HCT116 (cell line): Measurements from ENCODE around the gene NCKAP5L. TPM values are rescaled to one million over a fixed set of nuclear protein-coding genes. Genes with fewer than 3 reads are reported as not detected.

Experiments
- ATAC-seq: fragments of 200-7000 bp; cut with Tn5 transposase; 2 replicates; pipeline ENCODE4 v1.9.1; 2020; ENCODE audit warnings: mild to moderate bottlenecking, moderate library complexity
- BruUV-seq: library from RNA; stranded (reverse); fragments of 400-500 nt; replicated peaks from 2 replicates; lab custom pipeline; 2021; lab: Mats Ljungman, UMichigan
- CTCF ChIA-PET: fragments of 300-600 bp; sonication (Branson Sonifier 250); formaldehyde crosslinking; loops from one replicate; lab custom pipeline; 2021; ENCODE audit warnings: antibody characterized with exemption; lab: Charles Lee
- POLR2A ChIA-PET: fragments of 300-600, 350-600 bp; sonication (Branson Sonifier 250); formaldehyde crosslinking; loops from one replicate; lab custom pipeline; 2021; ENCODE audit warnings: antibody characterized with exemption; lab: Charles Lee
- RAD21 ChIA-PET, 2 experiments: fragments of 300-600 bp; sonication (Branson Sonifier 250); formaldehyde crosslinking; loops; one replicate each; lab custom pipeline; 2023; ENCODE audit warnings: low total read pairs in 2 of 2; ENCODE audit not compliant: uncharacterized antibody in 2 of 2, unreplicated experiment in 2 of 2, low non-redundant PET in 1 of 2; lab: Charles Lee
- DNase-seq: peaks from one replicate; pipeline ENCODE4 v3.0.0-alpha.2; 2010; ENCODE audit warnings: low read depth, low spot score
- H2AFZ ChIP-seq: fragments of 200-600 bp; shearing (Covaris generic), sonication (generic); 2 replicates; pipeline ENCODE4 v1.6.1; 2017; ENCODE audit warnings: low read depth, mixed run types, mixed read lengths, antibody characterized with exemption, low read length; ENCODE audit not compliant: poor library complexity, severe bottlenecking
- H3K27ac ChIP-seq: 2 replicates; pipeline ENCODE4 v1.5.1; 2012; ENCODE audit warnings: low read depth, low read length
- H3K27me3 ChIP-seq: fragments of 200-600 bp; sonication (generic); 2 replicates; pipeline ENCODE4 v1.6.1; 2016; ENCODE audit warnings: mixed run types, low read length, mixed read lengths; ENCODE audit not compliant: insufficient read depth
- H3K36me3 ChIP-seq, 2 experiments: fragments of 200-500 bp in 1 of 2; fragments of 200-600 bp in 1 of 2; sonication (Bioruptor generic) in 1 of 2; sonication (generic) in 1 of 2; 2 replicates each; pipeline versions ENCODE4 v1.5.1 to v1.6.1; 2014 to 2016; ENCODE audit warnings: low read length in 2 of 2, inconsistent platforms in 1 of 2, mixed read lengths in 1 of 2, mixed run types in 1 of 2; ENCODE audit not compliant: insufficient read depth in 2 of 2, control insufficient read depth in 1 of 2
- H3K4me1 ChIP-seq, 2 experiments: fragments of 200-600 bp in 1 of 2; sonication (generic) in 1 of 2; 2 replicates each; pipeline versions ENCODE4 v1.5.1 to v1.6.1; 2012 to 2017; ENCODE audit warnings: low read length in 2 of 2, inconsistent platforms in 1 of 2, mild to moderate bottlenecking in 1 of 2, mixed read lengths in 1 of 2, mixed run types in 1 of 2, moderate library complexity in 1 of 2; ENCODE audit not compliant: insufficient read depth in 2 of 2, control insufficient read depth in 1 of 2
- H3K4me2 ChIP-seq: fragments of 200-600 bp; sonication (generic); 2 replicates; pipeline ENCODE4 v1.6.1; 2017; ENCODE audit warnings: mixed run types, low read length, mixed read lengths
- H3K4me3 ChIP-seq, 2 experiments: fragments of 200-600 bp in 1 of 2; sonication (generic) in 1 of 2; replicated peaks in 1 of 2; 2 replicates each; pipeline ENCODE4 v1.5.1; 2011 to 2016; ENCODE audit warnings: low read length in 2 of 2, control low read depth in 1 of 2, low read depth in 1 of 2, mild to moderate bottlenecking in 1 of 2, mixed read lengths in 1 of 2, mixed run types in 1 of 2
- H3K79me2 ChIP-seq: fragments of 200-600 bp; sonication (generic); 2 replicates; pipeline ENCODE4 v1.6.1; 2017; ENCODE audit warnings: mild to moderate bottlenecking, mixed run types, low read length, moderate library complexity, mixed read lengths; ENCODE audit not compliant: insufficient read depth
- H3K9ac ChIP-seq: fragments of 200-600 bp; sonication (generic); 2 replicates; pipeline ENCODE4 v1.6.1; 2016; ENCODE audit warnings: low read length, mixed read lengths
- H3K9me2 ChIP-seq: fragments of 200-600 bp; sonication (generic), shearing (Covaris generic); 2 replicates; pipeline ENCODE4 v1.6.1; 2017; ENCODE audit warnings: mixed run types, mild to moderate bottlenecking, moderate library complexity; ENCODE audit not compliant: insufficient read depth
- H3K9me3 ChIP-seq, 2 experiments: fragments of 200-500 bp in 1 of 2; fragments of 200-600 bp in 1 of 2; sonication (Bioruptor generic) in 1 of 2; sonication (generic) in 1 of 2; 2 replicates each; pipeline ENCODE4 v1.6.1; 2014 to 2017; ENCODE audit warnings: low read length in 2 of 2, mixed read lengths in 2 of 2, inconsistent platforms in 1 of 2, low read depth in 1 of 2, mild to moderate bottlenecking in 1 of 2, mixed run types in 1 of 2, moderate library complexity in 1 of 2; ENCODE audit not compliant: control insufficient read depth in 1 of 2, insufficient read depth in 1 of 2
- H4K20me1 ChIP-seq: fragments of 200-600 bp; sonication (generic), shearing (Covaris generic); 2 replicates; pipeline ENCODE4 v1.6.1; 2017; ENCODE audit warnings: mixed run types, mild to moderate bottlenecking, moderate library complexity; ENCODE audit not compliant: insufficient read depth
- FOSL1 ChIP-seq: IDR thresholded peaks from 2 replicates; pipeline ENCODE4 v1.6.1; 2012; ENCODE audit warnings: low read depth
- POLR2A ChIP-seq: IDR thresholded peaks from 2 replicates; pipeline ENCODE4 v1.7.0; 2011; ENCODE audit warnings: borderline replicate concordance; ENCODE audit not compliant: insufficient read depth, insufficient read length; ENCODE audit errors: extremely low read depth
- POLR2AphosphoS5 ChIP-seq: IDR thresholded peaks from 2 replicates; pipeline ENCODE4 v1.6.1; 2011; ENCODE audit warnings: mild to moderate bottlenecking, low read depth, low read length, moderate library complexity
- RAD21 ChIP-seq: IDR thresholded peaks from 2 replicates; pipeline ENCODE4 v1.6.1; 2012; ENCODE audit warnings: low read depth, mild to moderate bottlenecking
- SP1 ChIP-seq: IDR thresholded peaks from 2 replicates; pipeline ENCODE4 v1.6.1; 2012; ENCODE audit warnings: low read depth
- TCF7L2 ChIP-seq: IDR thresholded peaks from 2 replicates; pipeline ENCODE4 v1.7.0; 2011; ENCODE audit warnings: borderline replicate concordance, inconsistent platforms; ENCODE audit not compliant: insufficient read depth, insufficient read length; ENCODE audit errors: extremely low read depth
- ZFX ChIP-seq: fragments of 450-650 bp; IDR thresholded peaks from 2 replicates; pipeline ENCODE4 v1.6.1; 2017
- ZNF274 ChIP-seq: fragments of 200-500 bp; sonication (Bioruptor generic); IDR thresholded peaks from 2 replicates; pipeline ENCODE4 v1.6.1; 2014; ENCODE audit warnings: mild to moderate bottlenecking, low read depth, low read length, inconsistent platforms
- intact Hi-C: fragments of 100-400 bp; cut with micrococcal nuclease; formaldehyde crosslinking; loops from 2 replicates; pipeline ENCODE4 v1.10.0; 2022
- total RNA-seq: library from RNA; stranded (reverse); gene quantifications from one replicate; pipeline ENCODE4 v1.2.1, GENCODE V29; 2021; ENCODE audit not compliant: unreplicated experiment
- TF ChIP-seq, protein P1 (sequence below): IDR thresholded peaks from 2 replicates; pipeline ENCODE4 v1.6.1; 2012
- TF ChIP-seq, protein P2 (sequence below), 3 experiments: fragments of 200-600 bp in 1 of 3; sonication (generic) in 1 of 3; IDR thresholded peaks in 2 of 3; conservative IDR thresholded peaks in 1 of 3; 2 replicates each; pipeline ENCODE4 v1.5.1; 2012 to 2017; ENCODE audit warnings: low read depth in 2 of 3, low read length in 2 of 3, antibody characterized with exemption in 1 of 3, borderline replicate concordance in 1 of 3, control low read depth in 1 of 3, mild to moderate bottlenecking in 1 of 3, mixed read lengths in 1 of 3, mixed run types in 1 of 3, moderate library complexity in 1 of 3; ENCODE audit not compliant: insufficient read depth in 1 of 3
- TF ChIP-seq, protein P3 (sequence below): IDR thresholded peaks from 2 replicates; pipeline ENCODE4 v1.6.1; 2011; ENCODE audit warnings: mild to moderate bottlenecking, low read length, moderate library complexity; ENCODE audit not compliant: insufficient replicate concordance; ENCODE audit errors: extremely low read depth
- TF ChIP-seq, protein P4 (sequence below): IDR thresholded peaks from 2 replicates; pipeline ENCODE4 v1.6.1; 2012

NCKAP5L gene
- total RNA-seq, 1 experiment from 2014 or later: 12.1 TPM

DNA sequence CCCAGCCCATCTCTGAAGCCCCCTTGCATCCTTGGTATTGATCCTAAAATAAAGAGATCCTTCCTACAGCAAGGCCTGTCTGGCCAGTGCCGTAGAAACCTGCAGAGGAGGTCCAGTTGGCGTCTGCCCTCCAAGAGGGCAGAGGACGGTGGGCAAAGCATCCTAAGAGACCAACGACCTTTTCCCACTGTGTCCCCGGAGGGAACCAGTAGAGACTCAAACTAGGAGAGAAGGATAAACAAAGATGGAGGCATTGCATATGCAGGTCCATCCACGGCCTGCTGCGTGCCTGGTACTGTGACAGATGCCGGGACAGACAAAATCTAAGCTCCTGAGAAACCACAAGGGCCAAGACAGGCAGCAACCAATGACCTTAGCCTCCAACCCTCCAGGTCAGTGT, 3.8 kb downstream of the NCKAP5L start:
- TF ChIP-seq, protein P1, sequence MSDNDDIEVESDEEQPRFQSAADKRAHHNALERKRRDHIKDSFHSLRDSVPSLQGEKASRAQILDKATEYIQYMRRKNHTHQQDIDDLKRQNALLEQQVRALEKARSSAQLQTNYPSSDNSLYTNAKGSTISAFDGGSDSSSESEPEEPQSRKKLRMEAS: no peak
- Histone ChIP-seq H3K9me3 (no peaks in the 10 kb centered on the region), H3K4me1 (peaks cover 5 to 23% of the 10 kb centered on the region in 2 experiments; a peak in 3 of 4 replicates), H3K9ac (no peak overlapping the region), H3K79me2 (no peaks in the 10 kb centered on the region), H2AFZ (no peak overlapping the region), H3K9me2 (no peaks in the 10 kb centered on the region), H3K4me3 (no peak overlapping the region), H3K27me3 (no peaks in the 10 kb centered on the region), H3K4me2 (no peak overlapping the region), H4K20me1 (no peaks in the 10 kb centered on the region), H3K27ac (no peak overlapping the region), H3K36me3 (no peaks in the 10 kb centered on the region)
- ATAC-seq (no peak), DNase-seq (no peak)
- RAD21 ChIA-PET: no interaction called here
- no TSS peak for BruUV-seq
- CTCF ChIA-PET: no interaction called here
- POLR2A ChIA-PET: no interaction called here
- intact Hi-C loops: no loop called here

DNA sequence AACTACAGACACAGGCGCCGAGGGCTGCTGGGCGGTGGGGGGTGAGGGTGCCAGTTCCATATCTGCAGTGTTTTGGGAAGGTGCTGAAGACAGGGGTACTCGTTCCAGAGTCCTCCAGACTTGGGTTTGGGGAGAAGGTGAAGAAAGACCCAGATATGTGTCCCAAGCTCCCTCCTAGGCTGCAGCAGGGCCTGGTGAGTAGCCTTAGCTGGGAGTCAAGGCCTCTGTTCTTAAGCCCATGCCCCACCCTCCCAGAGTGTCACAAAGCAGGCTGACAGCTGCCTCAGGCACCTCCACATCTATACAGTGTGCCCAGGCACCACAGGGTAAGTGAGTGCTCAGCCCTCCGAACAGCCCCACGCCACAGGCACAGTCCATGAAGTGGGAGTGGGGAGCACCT, 4.3 kb downstream of the NCKAP5L start:
- POLR2A ChIA-PET: no interaction called here
- TF ChIP-seq, protein P2, sequence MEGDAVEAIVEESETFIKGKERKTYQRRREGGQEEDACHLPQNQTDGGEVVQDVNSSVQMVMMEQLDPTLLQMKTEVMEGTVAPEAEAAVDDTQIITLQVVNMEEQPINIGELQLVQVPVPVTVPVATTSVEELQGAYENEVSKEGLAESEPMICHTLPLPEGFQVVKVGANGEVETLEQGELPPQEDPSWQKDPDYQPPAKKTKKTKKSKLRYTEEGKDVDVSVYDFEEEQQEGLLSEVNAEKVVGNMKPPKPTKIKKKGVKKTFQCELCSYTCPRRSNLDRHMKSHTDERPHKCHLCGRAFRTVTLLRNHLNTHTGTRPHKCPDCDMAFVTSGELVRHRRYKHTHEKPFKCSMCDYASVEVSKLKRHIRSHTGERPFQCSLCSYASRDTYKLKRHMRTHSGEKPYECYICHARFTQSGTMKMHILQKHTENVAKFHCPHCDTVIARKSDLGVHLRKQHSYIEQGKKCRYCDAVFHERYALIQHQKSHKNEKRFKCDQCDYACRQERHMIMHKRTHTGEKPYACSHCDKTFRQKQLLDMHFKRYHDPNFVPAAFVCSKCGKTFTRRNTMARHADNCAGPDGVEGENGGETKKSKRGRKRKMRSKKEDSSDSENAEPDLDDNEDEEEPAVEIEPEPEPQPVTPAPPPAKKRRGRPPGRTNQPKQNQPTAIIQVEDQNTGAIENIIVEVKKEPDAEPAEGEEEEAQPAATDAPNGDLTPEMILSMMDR (IDR thresholded peaks at IDR 0.05 in 2 of 3, conservative IDR thresholded peaks at IDR 0.05 in 1 of 3; ENCODE audit: borderline replicate concordance in 1 of 3, insufficient read depth in 1 of 3, low read depth in 2 of 3, low read length in 2 of 3): no peak
- TF ChIP-seq, protein P1: no peak
- TF ChIP-seq TCF7L2 (no peak), ZNF274 (no peak), POLR2A (no peak), ZFX (no peak), POLR2AphosphoS5 (no peak), FOSL1 (no peak), RAD21 (no peak), SP1 (no peak)
- TF ChIP-seq, protein P3, sequence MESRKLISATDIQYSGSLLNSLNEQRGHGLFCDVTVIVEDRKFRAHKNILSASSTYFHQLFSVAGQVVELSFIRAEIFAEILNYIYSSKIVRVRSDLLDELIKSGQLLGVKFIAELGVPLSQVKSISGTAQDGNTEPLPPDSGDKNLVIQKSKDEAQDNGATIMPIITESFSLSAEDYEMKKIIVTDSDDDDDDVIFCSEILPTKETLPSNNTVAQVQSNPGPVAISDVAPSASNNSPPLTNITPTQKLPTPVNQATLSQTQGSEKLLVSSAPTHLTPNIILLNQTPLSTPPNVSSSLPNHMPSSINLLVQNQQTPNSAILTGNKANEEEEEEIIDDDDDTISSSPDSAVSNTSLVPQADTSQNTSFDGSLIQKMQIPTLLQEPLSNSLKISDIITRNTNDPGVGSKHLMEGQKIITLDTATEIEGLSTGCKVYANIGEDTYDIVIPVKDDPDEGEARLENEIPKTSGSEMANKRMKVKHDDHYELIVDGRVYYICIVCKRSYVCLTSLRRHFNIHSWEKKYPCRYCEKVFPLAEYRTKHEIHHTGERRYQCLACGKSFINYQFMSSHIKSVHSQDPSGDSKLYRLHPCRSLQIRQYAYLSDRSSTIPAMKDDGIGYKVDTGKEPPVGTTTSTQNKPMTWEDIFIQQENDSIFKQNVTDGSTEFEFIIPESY: no peak
- TF ChIP-seq, protein P4, sequence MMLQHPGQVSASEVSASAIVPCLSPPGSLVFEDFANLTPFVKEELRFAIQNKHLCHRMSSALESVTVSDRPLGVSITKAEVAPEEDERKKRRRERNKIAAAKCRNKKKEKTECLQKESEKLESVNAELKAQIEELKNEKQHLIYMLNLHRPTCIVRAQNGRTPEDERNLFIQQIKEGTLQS: no peak
- Histone ChIP-seq H3K36me3 (no peaks in the 10 kb centered on the region), H3K9me2 (no peaks in the 10 kb centered on the region), H3K9ac (no peak overlapping the region), H3K4me3 (no peak overlapping the region), H3K27ac (no peak overlapping the region), H3K4me1 (peaks cover 3 to 18% of the 10 kb centered on the region in 2 experiments; a peak in 3 of 4 replicates), H3K9me3 (no peaks in the 10 kb centered on the region), H4K20me1 (no peaks in the 10 kb centered on the region), H3K27me3 (no peaks in the 10 kb centered on the region), H3K79me2 (no peaks in the 10 kb centered on the region), H3K4me2 (no peak overlapping the region), H2AFZ (no peak overlapping the region)
- BruUV-seq: no TSS peak
- ATAC-seq: no peak
- RAD21 ChIA-PET: no interaction called here
- CTCF ChIA-PET: no interaction called here
- no peak for DNase-seq
- intact Hi-C loops: no loop called here
